Stimulated activated CD4-positive, alpha-beta T cell treated with anti-CD3 and anti-CD28 coated beads, Interleukin-4, amount 100 ng/mL, for 24 hours (primary cell): ENCODE data around the gene SSX2IP.
"Not testable (repeated sequence)": the region's sequence is repeated elsewhere in the genome, so short reads cannot be mapped to it uniquely, and the experiment has no call there.

Experiments
- DNase-seq: peaks from one replicate; pipeline ENCODE4 v3.0.0-alpha.2; 2020

SSX2IP gene

DNA sequence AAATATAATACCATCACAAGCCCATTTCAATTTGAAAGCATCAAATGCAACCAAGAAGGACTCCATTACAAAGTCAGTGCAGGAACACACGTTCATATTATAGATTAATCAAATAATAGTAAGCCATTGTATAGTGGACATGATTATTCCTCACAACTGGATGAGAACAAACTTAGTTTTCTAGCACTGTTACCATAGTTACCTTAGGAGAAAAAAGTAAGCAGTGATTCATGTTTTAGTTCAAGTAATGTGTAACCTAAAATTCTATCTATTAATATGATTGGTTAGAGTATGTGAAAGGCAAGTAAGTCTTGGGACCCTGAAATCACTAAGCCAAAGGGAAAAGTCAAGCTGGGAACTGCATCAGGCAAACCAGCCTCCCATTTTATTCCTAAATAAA lies 15.2 kb downstream of the SSX2IP start:
- no peak for DNase-seq

DNA sequence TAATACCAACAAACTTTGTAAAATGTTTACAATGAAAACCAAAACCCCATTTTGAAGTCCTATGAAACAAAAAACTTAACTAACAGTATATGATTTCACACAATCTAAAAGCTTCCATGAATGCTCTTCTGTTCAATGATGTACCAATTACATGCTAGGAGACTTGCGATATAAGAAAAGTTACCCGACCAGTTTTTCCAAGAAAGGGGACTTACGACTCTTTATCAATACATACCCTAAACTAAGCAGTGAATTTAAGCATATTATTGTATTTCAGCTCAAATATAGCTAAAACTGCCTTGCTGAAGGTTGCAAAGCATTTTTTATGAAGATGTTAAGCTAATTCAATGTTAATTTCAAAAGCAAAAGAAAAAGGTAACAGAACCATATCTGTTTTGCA lies 15.6 kb downstream of the SSX2IP start:
- no peak for DNase-seq

DNA sequence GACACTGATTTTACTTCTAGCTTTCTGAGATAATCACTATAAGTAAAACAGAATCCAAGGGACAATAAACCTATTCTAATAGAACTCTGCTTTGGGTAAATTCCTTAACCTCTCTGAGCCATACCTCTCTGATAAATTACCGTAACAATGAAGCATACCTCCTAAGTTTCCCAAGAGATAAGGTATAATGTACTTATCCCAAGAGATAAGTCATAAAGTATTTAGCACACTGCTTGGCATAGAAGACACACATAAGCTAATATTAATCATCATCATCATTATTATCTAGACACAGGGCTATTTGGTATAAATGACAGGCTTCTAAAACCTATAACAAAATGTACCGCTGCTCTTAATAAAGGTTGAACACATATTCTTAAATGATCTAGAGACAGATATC lies 16.2 kb downstream of the SSX2IP start:
- DNase-seq, result no peak

DNA sequence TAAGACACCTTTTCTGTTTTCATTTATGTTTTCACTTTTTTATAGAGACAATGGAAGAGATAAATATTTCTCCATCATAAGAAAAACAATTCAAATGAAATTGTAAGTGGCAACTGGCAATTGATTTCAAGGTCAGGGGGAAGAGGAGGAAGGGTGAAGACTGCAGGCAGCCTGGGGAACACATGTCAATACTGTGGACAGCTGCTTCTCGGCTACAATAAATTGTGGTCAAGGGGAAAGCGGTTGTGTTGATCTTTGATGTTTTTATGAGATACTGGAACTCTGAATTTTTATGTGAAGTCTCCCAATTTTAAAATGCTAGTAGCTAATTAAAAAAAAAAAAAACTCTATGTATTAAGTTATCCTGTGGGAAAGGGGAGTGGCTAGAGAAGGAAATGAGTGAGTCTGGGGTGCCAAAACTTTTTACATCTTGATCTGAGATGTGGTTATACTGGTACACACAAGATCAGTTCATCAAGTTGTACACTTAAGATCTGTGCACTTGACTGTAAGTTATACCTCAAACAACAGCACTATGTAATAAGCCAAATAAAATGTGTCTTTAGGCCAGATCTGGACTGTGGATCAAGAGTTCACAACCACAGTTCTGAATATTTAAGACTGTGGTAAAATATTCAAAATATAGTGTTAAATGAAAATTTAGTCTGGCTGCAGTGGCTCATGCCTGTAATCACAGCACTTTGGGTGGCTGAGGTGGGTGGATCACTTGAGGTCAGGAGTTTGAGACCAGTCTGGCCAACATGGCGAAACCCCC lies 18.0 kb downstream of the SSX2IP start:
- no peak for DNase-seq

DNA sequence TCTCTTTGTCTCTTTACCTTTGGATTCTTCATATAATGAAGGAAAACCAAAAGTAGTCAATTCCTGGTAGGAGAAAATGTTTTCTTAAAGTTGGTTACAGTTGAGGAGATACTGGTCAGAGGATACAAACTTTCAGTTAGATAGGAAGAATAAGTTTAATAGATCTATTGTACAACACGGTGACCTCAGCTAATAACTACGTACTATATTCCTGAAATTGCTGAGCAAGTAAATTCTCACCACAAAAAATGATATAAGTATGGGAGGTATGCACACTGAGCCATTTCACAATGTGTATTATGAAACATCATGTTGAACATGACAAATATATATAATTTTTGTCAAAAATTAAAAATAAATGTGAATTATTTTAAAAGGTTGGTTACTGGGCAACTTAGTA lies 20.4 kb downstream of the SSX2IP start:
- no peak for DNase-seq

DNA sequence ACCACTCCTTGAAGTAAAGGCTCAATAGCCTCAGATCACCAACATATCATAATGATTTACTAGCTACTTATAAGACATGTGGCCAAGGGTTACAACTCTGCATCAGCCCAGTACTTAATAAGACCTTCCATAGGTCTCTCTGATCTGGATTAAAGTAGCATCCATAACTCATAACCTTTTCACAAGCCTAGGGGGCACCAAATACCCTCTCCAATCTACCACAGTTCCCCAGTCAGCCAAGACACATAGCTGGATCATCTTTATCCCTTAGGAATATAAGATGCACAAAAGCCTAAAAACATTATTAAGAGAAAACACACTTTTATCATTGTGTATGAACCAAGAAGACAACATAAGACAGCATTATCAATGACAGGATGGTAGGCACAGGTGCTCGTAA lies 22.1 kb downstream of the SSX2IP start:
- no peak for DNase-seq

DNA sequence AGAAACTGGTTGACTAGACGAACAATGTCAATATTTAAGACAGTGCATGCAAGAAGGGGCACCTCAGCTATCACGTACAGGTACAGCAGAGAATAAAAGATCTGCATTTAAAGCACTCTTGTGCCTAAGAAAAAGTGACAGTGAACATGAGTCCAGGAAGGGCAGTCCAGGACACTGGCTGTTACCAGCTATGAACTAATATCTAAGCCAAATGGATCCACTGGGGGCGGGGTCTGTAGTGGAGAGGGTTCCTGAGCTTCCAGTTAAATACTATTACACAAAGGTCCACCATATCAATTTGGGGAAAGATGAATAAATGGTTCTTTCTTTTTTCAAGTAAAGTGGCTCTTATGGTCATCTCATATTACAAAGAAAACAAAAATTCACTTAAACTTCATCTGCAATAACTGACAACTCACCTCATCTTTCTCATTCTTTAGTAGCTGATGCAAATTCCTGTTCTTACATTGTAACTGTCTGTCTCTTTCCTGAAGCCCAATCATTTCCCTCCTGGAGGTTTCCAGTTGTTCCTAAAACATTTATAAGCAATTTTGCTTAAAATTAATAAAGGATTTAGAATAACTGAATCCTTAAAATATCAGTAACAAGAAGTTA lies 24.5 kb downstream of the SSX2IP start:
- DNase-seq, result no peak

DNA sequence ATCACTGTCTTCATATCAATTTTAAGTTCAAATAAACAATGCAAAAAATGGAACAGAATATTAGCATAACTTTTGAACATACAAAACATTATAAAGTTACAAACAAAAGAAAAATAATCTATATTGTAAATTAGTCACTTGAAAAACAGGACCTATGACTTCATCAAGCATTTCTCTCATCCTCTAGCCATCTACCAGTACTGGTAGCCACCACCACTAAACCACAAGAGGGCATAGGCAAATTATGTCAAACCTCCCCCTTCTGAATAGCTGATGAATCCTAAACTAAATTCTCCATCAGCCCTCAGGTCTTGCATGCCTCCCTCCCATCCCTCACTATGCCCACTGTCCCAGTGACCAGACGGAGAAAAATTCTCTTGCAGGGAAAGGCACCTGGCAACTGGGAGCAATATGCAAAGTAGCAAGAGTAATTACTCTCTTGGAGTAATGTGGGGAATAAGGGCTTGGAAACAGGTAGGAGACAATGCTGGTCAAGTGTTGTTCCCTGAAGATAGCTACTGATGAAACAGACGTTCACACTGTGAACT lies 37.1 kb downstream of the SSX2IP start:
- DNase-seq, result no peak

DNA sequence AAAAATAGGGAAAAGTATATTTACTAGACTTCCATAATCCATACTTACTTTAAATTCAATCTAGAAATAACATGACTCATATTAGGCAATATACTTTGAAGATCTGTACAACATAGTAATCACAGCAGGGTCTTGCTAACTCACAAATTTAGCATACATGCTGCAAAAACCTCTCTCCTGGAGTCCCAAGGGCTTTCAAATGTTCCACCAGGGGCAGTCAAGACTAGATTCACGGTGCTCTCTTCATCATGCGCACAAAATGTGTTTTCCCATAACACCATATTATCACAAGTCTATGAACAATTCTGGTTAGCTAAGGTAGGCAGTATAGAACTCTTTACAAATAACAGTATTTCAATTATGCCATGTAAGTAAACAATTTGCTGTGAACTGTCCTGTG lies 45.8 kb downstream of the SSX2IP start:
- DNase-seq, result no peak

DNA sequence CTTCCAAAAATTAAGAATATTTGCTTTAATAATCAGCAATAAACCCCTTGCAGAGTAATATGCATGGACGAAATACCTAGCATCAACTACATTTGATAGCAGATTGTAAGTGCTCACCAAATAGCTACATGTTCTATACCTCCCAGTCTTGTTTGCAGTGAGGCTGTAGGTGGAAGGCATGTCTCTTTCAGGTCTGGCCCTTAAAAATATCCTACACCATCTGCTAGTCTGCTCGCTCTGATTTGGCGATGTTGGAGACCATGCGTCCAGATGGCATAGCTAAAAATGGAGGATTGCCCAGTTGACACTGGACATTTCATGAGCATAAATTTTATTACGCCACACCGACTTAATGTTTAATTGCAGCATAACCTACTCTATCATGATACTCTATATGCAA lies 47.1 kb downstream of the SSX2IP start:
- no peak for DNase-seq

DNA sequence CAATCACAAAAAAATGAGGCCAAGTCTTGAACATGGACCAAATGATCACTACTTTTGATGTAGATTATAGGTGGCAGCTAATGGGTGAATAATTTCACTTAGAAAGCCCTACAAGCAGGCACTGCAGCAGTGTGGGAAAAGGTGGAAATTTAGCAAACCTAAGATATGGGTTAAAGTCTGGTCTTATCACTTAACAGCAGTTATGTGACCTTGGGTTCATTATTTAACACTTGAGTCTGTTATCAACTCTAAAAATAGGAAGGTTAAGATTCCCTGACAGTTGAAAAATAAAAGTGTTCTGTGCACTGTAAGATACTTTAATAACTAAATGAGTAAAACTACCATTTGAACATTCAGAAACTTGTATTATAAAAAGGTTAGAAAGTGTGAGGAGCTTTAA lies 47.5 kb downstream of the SSX2IP start:
- no peak for DNase-seq

DNA sequence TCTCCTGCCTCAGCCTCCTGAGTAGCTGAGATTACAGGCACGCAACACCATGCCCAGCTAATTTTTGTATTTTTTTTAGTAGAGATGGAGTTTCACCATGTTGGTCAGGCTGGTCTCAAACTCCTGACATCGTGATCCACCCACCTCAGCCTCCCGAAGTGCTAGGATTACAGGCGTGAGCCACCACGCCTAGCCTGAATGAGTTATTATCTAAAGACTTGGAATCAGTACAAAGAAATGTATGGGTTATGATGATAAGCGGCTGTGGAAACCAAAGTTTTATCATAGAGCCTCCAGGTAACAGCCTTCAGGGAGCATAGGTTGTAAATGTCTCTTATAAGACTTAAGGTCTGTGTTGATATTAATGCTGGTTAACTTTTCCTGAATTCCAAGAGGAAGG lies 50.5 kb downstream of the SSX2IP start:
- DNase-seq, result not testable (repeated sequence)

DNA sequence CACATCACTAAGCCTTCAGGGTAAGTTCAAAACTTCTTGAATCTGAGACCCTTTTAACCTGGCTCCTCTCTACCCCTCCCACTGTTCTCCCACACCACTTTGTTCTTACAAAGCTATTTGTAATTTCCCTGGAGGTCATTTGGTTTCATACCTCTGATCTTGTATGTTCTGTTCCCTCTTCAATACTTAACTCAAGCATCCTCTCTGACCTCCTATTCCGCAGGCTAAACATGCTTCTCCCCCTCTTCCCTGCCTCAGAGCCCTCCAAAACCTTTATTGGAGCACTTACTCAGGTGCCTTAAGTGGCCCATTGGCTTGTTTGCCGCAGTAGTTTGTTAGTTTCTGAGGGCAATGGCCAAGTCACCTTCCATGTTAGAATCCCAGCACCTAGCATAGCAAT lies 54.8 kb downstream of the SSX2IP start:
- DNase-seq, result no peak

DNA sequence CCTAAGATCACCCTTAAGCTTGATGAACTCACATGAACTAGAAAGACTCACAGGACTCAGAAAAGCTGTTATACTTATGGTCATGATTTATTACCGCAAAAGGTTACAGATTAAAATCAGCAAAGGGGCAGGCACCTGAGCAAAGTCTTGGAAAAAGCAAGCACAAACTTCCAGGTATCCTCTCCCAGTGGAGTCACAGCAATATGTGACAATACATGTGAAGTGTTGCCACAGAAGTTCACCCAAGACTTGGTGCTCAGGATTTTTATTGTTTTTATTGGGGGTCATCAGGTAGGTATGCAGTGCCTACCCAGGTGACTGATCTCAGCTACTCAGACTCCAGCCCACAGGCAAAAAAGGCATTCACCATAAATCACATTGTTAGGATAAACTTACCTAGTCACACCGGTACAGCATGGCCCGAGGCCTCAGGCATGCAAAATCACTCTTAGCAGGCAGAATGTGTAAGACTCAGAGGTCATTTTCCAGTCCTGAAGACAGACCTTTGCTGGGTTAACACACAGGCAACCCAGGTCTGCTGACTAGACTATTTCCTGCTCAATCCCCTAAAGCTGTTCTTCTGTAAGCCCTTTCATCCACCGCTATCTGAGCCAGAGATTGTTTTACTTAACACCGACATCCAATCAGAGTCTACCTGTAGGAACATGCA lies 55.6 kb downstream of the SSX2IP start:
- no peak for DNase-seq

DNA sequence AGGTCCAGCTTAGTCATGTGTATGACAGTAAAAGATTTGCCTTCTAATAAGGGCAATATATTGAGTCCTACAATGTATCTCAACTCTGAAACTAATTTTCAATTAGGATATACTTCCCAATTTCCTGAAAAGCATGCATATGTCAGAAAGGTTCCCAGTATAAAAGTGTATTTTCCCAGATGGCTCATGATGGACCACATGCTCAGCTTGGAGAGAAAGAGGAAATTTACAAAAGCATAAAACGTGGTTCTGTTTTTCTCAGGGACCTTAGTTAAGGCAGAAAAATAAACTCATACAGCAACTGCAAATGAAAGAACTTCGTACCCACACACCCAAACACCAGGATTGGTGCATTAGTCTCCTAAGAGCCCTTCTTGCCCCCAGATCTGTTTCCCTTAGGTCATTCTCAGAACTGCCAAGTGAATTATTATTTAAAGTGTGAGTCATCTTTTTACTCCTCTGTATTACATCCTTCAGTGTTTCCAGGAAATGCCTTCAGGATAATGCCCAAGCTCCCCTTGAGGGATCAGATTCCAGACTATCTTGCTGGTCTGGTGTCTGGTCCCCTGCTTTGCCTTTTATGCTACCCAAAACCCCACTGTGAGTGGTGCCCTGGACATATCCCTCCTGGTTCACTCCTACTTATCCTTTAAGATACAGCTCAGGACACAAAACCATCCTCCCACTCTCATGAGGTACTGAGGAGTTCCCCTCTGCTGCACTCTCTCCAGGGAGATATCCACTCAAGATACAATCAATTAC lies 57.4 kb downstream of the SSX2IP start:
- DNase-seq, result no peak

DNA sequence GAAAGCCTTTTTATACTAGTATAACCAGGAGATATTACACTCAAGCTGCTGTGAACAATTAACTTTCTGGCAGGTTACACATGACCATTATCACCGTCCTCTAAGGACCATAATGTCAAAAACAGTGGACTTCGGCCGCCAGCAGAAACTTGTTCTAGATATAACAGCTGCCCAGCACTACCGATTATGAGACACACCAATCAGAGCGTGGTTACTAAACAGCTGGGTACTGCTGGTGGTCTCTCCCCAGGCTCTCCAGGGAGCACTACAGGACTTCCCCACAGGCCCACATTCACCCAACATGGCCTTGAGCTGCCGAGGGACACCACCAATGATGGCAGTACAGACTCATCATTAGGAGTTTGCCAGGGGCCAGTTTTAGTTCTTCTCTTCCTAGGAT lies 58.1 kb downstream of the SSX2IP start:
- DNase-seq, result no peak

DNA sequence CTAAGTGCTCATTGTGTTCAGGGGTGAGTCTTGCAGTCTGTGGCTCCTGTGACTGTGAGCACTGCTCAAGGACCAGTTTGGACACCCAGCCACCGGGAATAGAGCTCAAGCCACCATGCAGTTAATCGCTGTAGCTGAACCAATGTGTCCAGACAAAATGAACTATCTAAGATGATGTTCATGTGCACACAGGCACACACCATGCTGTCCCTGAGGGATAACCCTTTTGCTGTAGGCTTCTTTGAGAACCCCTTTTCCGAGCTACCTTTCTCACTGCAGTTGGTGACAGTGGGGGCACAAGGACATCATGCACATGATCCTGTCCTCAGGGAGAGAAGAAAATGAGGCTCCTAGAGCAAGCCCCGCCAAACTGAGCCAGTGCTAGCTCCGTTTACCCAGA lies 65.4 kb downstream of the SSX2IP start:
- no peak for DNase-seq

DNA sequence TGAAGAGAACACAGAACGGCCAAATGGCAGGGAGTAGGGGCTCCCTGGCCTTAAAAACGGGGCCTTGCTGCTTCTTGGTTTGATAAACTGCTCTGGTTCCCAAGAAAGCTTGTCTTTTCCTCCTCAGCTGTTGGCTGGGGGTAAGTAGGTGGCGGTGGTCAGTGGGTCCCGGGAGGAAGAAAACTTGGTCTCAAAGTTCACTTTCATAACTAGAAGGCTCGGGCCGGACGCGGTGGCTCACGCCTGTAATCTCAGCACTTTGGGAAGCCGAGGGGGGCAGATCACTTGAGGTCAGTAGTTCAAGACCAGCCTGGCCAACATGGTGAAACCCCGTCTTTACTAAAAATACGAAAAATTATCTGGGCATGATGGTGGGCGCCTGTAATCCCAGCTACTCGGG lies 68.7 kb downstream of the SSX2IP start:
- DNase-seq, result no peak

DNA sequence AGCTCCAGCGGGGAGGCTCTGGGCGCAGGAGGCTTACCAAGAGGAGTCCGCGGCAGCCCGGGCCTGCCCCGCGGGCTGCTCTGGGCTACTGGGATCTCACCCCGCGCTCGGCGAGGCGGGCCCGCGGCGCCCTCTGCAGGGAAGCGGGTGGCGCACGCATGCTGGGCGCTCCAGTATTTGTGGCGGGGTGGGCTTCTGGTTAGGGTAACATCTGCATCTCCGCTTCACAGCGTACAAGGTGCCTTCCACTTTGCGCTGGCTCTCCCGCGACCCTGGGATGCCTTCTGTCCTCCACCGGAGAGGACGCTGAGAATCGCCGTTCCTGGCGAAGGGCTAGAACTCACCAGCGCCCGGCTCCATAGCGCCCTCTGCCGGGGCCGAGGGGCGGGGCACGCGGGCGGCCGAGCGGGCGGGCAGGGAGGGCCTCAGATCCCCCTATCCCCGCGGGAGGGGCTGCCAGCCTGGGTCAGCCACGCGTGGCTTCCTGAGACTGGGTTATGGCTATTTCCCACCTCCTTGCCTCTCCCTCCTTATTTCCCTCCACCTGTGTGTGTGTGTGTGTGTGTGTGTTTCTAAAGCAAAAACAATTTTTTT lies 69.4 kb downstream of the SSX2IP start:
- DNase-seq, result peak; percentile 76

DNA sequence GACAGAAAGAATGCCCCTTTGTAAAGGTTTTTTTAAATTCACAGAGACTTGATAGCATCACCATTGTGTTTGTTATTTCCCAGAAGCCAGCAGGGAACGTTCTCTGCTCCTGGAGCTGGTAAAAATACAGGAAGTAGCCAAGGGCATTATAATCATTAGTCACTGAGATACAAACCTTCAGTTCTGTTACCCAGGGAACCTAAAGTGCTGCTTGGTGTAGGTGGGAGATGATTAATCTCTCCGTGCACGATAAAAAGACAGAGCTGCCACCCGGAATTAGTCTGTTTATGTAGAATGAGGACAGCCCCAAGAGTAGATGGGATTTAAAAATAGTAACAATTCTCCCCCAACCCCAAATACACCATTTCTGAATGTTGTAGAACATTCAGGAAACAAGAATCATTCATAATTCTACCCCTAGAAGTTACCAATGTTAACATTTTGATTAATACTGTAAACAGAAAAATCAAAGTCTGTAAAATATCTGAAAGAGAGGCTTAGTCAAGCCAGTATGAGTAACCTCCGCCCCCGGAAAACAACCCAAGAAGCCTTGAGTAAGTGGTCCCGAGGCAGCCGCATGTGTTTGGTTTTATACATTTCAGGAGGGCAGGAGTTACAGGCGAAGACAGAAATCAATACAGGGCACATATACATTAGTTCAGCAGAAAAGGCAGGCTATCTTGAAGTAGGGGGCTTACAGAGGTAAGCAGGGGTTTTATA lies 70.7 kb downstream of the SSX2IP start:
- peak; percentile 77 for DNase-seq

DNA sequence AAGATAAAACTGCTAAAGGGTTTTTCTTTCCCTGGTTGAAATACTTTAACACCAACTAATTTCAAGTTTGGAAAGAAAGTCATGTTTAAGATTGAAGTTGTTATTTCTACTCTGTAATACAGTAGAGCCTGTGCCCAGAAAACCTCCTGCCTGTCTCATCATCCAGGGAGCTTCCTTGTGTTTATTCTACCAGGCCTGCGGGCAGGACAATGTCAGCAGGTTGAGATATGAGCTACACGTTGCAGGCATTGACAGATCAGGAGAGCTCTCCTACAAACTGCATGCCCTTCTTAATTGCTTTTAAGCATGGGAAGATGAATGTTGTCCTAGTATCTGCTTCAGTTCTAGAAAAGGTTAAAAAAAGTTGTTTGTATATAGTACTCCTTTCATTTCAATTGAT lies 72.9 kb downstream of the SSX2IP start:
- no peak for DNase-seq

DNA sequence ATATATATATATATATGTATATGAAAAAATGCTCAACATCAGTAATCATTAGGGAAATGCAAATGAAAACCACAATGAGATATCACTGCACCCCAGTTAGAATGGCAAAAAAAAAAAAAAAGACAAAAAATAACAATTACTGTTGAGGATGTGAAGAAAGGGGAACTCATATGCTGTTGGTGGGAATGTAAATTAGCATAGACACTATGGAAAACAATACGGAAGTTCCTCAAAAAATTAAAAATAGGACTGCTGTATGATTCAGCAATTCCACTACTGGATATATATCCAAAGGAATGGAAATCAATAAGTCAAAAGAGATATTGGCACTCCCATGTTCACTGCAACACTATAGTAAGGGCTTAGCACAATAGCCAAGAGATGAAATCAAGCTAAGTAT lies 74.5 kb downstream of the SSX2IP start:
- DNase-seq, result no peak
